Jurkat, Clone E6-1 (cell line): ENCODE measurements around the gene RNF212.
"Not testable (repeated sequence)": the region's sequence is repeated elsewhere in the genome, so short reads cannot be mapped to it uniquely, and the experiment has no call there.

Experiments
- DNase-seq: peaks from one replicate; pipeline ENCODE4 v3.0.0-alpha.2; 2011; ENCODE audit warnings: low read depth, low spot score
- H3K4me3 ChIP-seq: 2 replicates; pipeline ENCODE4 v1.5.1; 2011; ENCODE audit warnings: mild to moderate bottlenecking, low read length, control low read depth, moderate library complexity

RNF212 gene

GRCh38 chr4:1054696-1055242 is 58.6 kb downstream of the RNF212 start:
- not testable (repeated sequence) for H3K4me3 ChIP-seq, DNase-seq

GRCh38 chr4:1053891-1054290 is 59.5 kb downstream of the RNF212 start:
- DNase-seq, H3K4me3 ChIP-seq: not testable (repeated sequence)

GRCh38 chr4:1053080-1053661 is 60.2 kb downstream of the RNF212 start:
- no peak overlapping the region for H3K4me3 ChIP-seq
- DNase-seq: no peak

GRCh38 chr4:1052231-1052671 is 61.1 kb downstream of the RNF212 start:
- no peak overlapping the region for H3K4me3 ChIP-seq

GRCh38 chr4:1051472-1051871 is 61.9 kb downstream of the RNF212 start:
- H3K4me3 ChIP-seq: no peak overlapping the region
- DNase-seq: no peak

More at GRCh38 chr4:1052231-1052671, 61.1 kb downstream of the RNF212 start:
- DNase-seq: no peak

- no peak overlapping the region for H3K4me3 ChIP-seq
- no peak for DNase-seq
Measured at GRCh38 chr4:1050486-1051213, 62.7 kb downstream of the RNF212 start.

- no peak overlapping the region for H3K4me3 ChIP-seq
- no peak for DNase-seq
Measured at GRCh38 chr4:1049591-1049905, 63.8 kb downstream of the RNF212 start.

- DNase-seq: no peak
- H3K4me3 ChIP-seq: no peak overlapping the region
Measured at GRCh38 chr4:1048773-1049590, 64.4 kb downstream of the RNF212 start.

GRCh38 chr4:1047976-1048772 is 65.2 kb downstream of the RNF212 start:
- DNase-seq: no peak
- no peak overlapping the region for H3K4me3 ChIP-seq

- DNase-seq: no peak
- H3K4me3 ChIP-seq: no peak overlapping the region
Measured at GRCh38 chr4:1047106-1047975, 66.0 kb downstream of the RNF212 start.

GRCh38 chr4:1046581-1047011 is 66.8 kb downstream of the RNF212 start:
- DNase-seq, H3K4me3 ChIP-seq: not testable (repeated sequence)

GRCh38 chr4:1045595-1046201 is 67.7 kb downstream of the RNF212 start:
- DNase-seq: no peak

GRCh38 chr4:1045193-1045594 is 68.2 kb downstream of the RNF212 start:
- no peak for DNase-seq

More at GRCh38 chr4:1045595-1046201, 67.7 kb downstream of the RNF212 start:
- H3K4me3 ChIP-seq: no peak overlapping the region

GRCh38 chr4:1044469-1045192 is 68.7 kb downstream of the RNF212 start:
- H3K4me3 ChIP-seq: no peak overlapping the region
- no peak for DNase-seq

More at GRCh38 chr4:1045193-1045594, 68.2 kb downstream of the RNF212 start:
- H3K4me3 ChIP-seq: no peak overlapping the region

- no peak overlapping the region for H3K4me3 ChIP-seq
- DNase-seq: no peak
Measured at GRCh38 chr4:1043651-1044468, 69.5 kb downstream of the RNF212 start.

GRCh38 chr4:1043162-1043561 is 70.2 kb downstream of the RNF212 start:
- no peak for DNase-seq
- no peak overlapping the region for H3K4me3 ChIP-seq
